Muscle of arm (tissue), 12 donors: ENCODE results near the gene UBC. TPM values are rescaled to one million over a fixed set of nuclear protein-coding genes. Genes with fewer than 3 reads are reported as not detected.
"Not testable (repeated sequence)": the region's sequence is repeated elsewhere in the genome, so short reads cannot be mapped to it uniquely, and the experiment has no call there.

Experiments used
- DNase-seq: peaks from one replicate; pipeline ENCODE4 v3.0.0-alpha.2; 2013
- polyA plus RNA-seq, 12 donors: library from polyadenylated mRNA; unstranded; fragments of 120-200 nt; gene quantifications; one replicate each; pipeline ENCODE4 v1.2.1, GENCODE V29; 2013; ENCODE audit not compliant: insufficient read length in 12 of 12

The UBC gene
- polyA plus RNA-seq, 12 donors, result 500 to 913 (median 790) TPM; not detected in 1

DNA sequence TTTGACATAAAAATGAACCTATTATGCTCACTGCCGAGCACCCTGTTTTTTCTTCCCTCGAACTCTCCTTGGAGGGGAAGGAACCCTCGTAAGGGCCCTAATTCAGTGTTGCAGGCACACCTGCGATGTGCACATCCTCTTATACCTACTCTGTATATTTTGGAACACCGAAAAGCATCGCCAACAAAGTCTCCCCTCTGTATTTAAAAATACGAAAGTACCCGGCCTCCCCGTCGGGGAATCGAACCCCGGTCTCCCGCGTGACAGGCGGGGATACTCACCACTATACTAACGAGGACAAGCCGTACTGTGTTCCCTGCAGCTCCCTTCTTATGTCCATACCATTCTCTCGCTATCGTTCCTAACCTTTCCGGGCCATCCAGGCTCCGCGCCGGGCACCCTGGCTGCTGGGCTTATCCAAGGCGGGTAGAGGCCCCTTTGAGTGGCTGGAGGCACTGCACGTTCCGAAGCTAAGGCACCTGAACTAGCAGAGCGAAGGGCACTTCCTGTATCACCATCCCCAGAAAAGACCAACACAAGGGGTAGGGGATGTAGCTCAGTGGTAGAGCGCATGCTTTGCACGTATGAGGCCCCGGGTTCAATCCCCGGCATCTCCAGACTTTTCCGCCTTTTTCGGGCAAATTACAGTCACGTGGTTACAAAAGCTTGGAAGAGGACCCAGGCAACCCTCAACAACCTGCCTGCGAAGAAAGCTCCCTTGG lies 25.1 kb upstream of the UBC start:
- peak; percentile 95 for DNase-seq

DNA sequence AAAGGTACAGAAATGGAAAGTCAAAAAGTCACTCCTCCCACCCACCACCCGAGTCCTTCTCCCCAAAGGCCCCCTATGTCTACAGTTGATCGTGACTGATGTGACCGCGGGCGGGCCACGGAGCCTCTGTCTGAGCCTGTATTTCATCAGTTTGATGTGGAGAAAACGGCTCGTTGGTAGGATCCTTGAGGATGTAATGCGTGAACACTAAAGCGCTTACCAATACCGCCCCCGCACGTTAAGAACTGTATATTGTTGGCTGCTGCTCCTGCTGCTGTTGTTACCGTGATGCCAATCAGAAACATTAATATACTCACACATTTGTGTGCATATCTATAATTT lies 24.6 kb upstream of the UBC start:
- peak; percentile 77 for DNase-seq

DNA sequence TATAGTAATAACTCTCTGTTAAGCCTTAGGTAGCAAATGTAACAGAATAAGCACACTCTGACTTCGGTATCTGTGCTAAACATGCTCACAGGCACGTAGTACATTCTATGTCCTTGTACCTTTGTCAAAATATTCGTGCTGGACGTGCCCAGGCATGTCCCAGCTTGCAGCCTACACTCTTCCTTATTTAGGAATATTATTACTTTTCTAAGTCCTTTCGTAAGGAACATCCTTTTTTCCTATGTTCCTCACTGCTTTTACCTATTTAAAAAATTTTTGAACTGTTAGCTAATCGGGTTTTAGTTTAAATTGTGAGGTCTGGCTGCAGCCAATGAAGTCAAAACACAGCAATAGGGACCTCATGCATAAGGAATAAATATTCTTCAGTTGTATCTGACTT lies 24.1 kb upstream of the UBC start:
- DNase-seq, result no peak

DNA sequence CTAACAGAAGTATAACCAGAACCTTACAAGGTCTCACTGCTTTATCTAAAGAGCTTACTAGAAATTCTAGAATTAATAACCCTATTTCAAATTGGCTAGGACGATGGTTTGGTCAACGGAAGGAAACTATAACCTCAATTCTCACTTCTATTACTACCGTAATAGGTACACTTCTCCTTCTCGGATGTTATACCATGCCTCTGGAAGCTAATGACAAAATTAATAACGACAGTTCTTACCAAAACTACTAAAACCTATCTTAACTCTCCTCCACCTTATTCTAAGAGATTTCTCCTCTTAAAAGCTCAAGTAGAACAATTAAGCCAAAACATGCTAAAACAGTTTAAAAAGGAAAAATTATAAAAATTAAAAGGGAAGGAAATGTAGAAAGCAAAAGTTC lies 23.7 kb upstream of the UBC start:
- no peak for DNase-seq

DNA sequence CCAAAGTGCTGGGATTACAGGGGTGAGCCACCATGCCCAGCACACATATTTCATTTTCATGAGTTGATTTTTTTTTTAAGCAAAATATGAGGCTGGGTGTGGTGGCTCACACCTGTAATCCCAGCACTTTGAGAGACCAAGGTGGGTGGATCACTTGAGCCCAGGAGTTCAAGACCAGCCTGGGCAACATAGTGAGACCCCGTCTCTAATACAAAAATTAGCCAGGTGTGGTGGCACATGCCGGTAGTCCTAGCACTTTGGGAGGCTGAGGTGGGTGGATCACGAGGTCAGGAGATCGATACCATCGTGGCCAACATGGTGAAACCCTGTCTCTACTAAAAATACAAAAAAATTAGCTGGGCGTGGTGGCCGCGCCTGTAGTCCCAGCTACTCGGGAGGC lies 17.1 kb upstream of the UBC start:
- DNase-seq, result not testable (repeated sequence)

DNA sequence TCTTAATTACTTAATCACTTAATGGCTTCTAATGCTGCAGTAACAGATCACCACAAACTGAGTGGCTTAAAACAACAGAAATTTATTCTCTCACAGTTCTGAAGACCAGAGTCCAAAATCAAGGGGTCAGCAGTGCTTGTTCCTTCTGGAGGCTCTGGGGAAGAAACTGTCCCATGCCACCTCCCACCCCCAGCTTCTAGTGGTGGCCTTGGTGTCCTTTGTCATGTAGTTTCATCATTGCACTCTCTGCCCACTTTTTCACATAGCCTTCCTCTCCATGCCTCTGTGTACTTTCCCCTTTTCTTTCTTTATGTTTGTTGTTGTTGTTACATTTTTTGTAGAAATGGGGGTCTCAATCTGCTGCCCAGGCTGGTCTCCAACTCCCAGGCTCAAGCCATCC lies 16.1 kb upstream of the UBC start:
- no peak for DNase-seq

DNA sequence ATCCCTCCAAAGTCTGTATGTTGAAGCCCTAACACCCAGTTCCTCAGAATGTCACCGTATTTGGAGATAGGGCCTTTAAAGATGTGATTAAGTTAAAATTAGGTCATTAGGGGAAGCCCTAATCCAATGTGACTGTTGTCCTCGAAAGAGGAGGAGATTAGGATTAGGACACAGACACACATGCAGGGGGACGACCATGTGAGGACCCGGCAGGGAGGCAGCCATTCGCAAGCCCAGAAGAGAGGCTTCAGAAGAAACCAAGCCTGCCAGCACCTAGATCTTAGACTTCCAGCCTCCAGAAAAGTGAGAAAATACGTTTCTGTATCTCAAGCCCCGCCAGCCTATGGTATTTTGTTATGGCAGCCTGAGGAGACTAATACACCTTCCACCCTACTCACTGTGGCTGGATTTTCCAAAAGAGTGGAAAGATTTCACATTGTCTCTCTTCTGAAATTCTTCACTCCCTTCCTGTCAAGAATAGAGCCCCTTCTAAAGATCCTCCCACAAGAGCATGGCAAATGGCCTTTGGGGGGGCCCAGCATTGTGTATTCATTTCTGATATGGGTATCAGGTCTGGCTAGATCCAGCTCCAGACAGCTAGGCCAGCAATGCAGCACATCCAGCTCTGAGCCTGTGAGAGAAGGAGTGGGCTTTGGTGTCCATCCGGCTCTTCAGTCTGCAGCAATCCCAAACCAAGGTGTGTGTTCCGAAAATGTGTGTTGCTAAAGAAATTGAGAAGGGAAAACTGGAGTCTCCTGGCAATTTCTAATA lies 15.4 kb upstream of the UBC start:
- DNase-seq, result no peak

DNA sequence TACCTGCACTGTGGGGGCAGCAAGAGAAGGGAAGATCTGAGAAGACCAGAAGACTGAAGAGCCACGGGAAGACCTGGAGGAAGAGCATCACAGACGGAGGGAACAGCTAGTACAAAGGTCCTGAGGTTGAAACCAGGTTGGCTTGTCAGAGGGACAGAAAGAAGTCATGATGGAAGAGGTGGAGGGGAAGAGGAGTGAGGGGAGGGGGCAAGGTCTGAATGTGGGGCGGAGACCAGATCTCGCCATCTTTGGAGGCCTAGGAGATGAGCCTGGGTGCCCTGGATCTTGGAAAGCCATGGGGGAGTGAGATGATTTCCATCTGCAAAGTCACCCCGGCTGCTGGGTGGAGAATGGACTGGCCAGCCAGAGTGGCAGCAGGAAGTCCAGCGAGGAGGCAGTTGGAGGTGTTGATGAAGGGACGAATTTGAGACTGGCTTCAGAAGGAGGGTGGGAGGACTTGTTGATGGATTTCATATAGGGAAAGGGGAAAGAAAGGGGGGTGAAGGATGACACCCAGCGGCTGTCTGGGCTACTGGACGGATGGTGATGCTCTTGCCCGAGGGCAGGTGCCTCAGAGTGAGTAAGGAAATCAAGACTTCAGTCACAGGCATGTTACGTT lies 14.6 kb upstream of the UBC start:
- DNase-seq, result no peak

DNA sequence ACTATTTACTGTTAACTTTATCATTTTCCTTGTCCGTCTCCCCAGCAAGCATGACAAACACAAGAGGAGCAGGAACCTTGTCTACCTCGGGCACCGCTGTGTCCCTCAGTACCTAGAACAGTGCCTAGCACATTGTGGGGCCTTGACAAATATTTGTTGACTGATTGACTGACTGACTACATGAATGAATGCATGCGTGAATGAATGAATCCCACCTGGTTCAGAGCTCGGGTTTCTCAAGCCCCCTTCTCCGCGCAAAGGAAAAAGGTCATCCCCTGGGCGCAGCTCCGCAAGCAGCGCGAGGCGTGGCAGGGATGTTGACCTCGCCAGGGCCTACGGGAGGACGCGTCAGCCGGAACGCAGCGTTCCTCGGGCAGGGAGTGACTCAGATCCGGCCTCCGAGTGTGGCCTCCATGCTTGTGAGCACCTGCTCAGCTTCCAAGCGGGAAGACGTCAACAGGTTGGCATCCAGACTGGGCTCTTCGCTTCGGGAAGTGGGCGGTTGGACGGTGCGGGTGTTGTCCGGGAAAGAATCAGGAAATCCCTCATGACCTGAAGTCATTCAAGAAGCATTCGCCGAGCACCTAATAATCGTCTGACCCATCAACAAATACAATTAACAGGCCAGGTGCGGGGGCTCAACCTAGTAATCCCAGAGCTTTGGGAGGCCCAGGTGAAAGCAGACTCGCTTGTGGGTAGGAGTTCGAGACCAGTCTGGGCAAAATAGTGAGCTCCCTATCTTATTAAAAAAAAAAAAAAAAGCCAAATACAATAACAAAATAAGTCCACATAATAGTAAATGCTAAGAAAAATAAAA lies 13.9 kb upstream of the UBC start:
- peak; percentile 61 for DNase-seq

DNA sequence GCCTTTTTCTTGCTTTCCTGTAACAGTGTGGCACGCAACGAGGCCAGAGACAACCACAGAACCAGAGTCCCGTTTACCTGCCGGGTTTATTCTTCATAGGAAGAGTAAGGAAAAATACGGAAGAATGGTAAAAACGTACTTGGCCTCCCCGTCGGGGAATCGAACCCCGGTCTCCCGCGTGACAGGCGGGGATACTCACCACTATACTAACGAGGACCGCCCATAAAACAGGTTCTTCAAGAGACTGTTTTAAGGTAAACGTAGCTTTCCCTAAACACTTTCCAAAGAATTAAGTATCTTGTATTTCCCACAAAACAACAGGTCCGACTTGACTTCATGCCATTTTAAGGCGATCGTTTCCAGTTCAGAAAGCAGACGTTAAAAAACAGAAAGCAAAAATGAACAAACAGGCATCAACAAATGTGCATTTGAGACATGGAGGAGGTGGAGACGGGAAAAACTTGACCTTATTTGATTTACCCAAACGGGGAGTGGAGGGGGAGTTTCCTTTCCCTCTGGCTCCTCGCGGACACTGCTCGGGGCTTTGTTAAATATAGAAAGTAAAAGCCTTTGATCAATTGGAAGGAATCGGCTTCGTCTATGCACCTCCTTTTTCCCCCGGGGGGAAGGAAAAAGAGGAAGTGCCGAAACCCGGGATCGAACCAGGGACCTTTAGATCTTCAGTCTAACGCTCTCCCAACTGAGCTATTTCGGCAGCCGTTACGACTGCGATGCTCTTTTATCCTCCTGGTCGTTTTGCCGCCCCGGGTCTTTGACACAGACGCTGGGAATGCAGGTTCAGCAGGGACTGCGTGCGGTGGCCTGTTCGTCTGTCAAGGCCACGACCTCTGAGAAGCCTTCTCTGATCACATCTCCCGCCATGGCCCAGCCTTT lies 13.0 kb upstream of the UBC start:
- peak; percentile 93 for DNase-seq

DNA sequence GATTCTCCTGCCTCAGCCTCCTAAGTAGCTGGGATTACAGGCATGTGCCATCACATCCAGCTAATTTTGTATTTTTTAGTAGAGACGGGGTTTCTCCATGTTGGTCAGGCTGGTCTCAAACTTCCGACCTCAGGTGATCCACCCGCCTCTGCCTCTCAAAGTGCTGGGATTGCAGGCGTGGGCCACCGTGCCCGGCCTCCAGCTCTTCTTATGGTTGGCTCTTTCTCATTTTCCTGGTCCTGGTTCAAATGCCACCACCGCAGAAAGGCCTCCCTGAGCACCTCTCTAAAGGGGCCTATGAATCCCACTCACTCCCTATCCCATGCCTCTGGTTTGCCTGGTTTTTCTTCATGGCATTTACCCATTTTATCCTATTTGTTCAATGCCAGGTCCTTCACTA lies 11.3 kb upstream of the UBC start:
- not testable (repeated sequence) for DNase-seq

DNA sequence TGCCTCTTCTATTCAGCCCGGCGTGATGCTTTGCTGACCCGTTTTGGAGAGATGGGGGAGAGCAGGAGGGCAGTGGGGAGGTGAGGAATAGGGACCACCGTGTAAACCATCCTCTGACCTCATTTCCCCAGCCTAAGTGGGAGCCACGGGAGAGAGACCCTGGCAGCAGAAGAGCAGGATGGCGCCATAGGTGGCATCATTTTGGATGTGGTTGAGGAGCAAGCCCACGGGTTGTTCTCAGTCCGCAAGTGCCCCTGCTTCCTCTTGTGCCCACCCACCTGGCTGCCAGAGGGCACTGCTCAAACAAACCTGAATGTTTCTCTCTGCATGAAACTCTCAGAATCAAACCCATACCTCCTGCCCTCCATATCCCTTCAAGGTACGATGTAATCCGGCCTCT lies 10.7 kb upstream of the UBC start:
- no peak for DNase-seq

DNA sequence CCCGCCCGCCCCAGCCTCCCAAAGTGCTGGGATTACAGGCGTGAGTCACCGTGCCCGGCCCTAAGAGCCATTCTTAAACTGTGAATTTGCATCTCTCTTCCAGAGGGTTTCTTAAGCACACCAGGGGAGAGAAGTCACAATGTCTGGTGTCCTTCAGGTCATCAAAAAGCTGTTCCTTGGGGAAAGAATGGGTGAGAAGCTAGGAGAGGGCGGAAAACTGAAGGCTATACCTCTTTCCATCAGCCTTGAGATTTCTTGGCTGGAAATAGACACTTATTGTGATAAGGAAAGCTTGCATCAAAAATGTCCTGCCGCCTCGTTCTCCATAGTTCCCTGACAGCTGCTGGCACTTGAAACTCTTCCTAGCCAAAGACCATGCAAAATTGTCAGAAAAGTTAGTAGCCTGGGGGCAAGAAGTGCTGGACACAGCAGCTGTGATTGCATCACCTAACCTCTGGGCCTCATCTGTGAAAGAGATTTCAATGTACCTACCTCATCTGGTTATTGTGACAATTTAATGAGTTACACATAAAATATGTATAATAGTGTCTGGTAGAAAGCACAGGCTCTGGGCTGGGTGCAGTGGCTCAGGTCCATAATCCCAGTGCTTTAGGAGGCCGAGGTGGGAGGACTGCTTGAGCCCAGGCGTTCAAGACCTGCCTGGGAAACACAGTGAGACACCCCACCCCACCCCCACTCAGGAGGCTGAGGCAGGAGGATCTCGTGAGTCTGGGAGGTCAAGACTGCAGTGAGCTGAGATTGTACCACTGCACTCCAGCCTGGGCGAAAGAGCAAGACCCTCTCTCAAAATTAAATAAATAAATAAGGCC lies 9.7 kb upstream of the UBC start:
- no peak for DNase-seq

DNA sequence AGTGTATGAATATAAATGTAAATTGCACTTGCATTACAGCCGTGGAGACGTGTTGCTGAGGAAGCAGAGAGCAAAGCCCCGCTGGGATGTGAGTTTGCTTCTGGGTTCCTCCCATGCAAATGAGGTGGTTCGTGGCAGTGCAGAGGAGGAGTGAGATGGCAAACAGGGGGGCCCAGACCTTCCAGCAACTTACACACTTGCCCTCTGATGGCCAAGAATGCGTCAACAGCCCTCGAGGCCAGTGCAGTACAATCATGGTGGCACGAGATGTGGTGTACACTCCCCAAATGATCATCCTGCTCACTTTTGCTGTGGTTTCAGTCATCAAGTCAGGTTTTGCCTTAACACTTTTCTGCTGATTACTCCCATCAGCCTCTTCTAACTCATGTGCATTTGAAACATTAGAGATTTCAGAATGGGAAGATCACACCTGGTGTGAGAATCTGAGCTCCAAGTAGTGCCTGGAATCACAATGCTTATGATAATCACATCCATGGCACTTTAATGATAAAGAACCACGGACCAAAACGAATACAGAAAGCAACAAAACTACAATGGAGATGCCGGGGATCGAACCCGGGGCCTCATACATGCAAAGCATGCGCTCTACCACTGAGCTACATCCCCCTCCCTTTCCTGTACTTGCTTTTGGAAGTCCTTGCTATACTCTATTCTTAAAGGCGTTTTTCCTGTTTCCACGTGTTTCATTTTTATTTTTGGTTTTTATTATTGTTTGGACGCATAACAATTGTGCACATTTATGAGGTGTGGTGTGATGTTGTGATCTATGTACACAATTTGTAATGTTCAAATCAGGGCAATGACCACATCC lies 7.0 kb upstream of the UBC start:
- peak; percentile 73 for DNase-seq

DNA sequence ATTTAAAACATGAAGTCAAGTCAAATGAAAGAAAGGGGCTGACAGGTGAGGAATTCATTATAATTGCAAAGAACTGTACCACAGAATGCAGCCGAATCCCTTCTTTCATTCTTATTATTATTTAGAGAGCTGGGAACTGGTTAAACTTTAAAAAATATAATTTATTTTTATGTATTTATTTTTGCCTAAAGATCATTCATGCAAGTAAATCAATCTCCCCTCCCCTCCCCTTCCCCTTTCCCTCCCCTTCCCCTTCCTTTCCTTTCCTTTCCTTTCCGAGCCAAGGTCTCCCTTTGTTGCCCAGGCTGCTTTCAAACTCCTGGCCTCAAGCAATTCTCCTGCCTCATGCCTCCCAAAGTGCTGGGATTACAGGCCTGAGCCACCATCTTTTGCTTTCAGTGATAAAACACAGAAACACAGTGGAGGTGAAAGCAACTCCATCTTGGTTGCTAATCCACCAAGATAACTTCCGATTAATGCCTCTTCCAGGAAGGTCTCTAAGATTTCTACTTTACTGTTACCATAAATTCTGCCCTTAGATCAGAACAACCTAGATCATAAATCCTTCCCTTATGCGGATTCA lies 6.0 kb upstream of the UBC start:
- DNase-seq, result no peak

DNA sequence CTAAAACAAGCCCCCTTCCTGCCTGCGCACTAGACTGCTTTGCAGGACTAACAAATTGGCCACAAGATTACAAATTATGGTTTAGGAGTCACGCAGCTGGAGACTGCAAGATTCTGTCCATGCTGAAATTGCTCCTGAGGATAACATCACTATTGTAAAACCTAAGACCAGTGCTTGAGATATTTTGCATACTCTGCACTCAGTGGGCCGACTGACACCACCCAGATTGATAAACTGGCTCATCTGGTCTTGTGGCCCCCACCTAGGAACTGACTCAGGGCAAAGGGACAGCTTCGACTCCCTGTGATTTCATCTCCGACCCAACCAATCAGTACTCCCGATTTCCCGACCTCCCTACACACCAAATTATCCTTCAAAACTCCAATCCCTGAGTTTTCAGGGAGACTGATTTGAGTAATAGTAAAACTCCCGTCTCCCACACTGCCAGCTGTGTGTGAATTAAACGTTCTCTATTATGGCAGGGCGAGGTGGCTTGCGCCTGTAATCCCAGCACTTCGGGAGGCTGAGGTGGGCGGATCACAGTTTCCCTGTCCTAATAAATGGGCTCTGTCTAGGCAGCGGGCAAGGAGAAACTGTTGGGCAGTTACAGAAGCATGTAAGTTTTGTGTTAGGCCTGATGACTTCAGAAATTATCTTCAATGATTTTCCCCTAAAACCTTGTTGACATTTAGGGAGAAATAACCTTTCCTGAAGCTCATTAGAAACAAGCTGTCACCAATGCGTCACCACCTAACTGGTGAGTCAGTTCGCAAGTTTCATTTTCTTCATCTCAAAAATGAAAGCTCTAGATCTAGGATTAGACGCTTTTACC lies 5.3 kb upstream of the UBC start:
- DNase-seq, result no peak

DNA sequence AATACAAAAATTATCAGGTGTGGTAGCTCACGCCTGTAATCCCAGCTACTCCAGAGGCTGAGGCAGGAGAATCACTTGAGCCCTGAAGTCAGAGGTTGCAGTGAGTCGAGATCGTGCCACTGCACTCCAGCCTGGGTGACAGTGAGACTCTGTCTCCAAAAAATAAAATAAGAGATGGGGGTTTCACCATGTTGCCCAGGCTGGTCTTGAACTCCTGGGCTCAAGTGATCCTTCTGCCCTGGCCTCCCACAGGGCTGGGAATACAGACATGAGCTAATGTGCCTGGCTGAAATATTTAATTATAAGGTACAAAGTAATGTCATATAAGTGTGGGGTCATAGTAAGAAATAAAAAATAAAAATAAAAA lies 4.2 kb upstream of the UBC start:
- not testable (repeated sequence) for DNase-seq
